Calu3 (cell line): ENCODE data around the gene ERCC1. TPM values are rescaled to one million over a fixed set of nuclear protein-coding genes. Genes with fewer than 3 reads are reported as not detected.

Experiments
- BruUV-seq: library from RNA; stranded (reverse); fragments of 400-500 nt; replicated peaks from 2 replicates; lab custom pipeline; 2021; lab: Mats Ljungman, UMichigan
- CTCF ChIA-PET: fragments of 300-600 bp; sonication (Branson Sonifier 250); formaldehyde crosslinking; loops from one replicate; lab custom pipeline; 2022; ENCODE audit warnings: antibody characterized with exemption; lab: Charles Lee
- DNase-seq: peaks from one replicate; pipeline ENCODE4 v3.0.0; 2022
- H3K27ac Mint-ChIP-seq: one replicate; pipeline ENCODE4 v1.8.0; 2022; ENCODE audit warnings: mixed read lengths; ENCODE audit not compliant: unreplicated experiment
- H3K27me3 Mint-ChIP-seq: one replicate; pipeline ENCODE4 v1.8.0; 2022; ENCODE audit warnings: mixed read lengths; ENCODE audit not compliant: unreplicated experiment
- H3K36me3 Mint-ChIP-seq: one replicate; pipeline ENCODE4 v1.8.0; 2022; ENCODE audit warnings: mild to moderate bottlenecking, moderate library complexity, mixed read lengths; ENCODE audit not compliant: insufficient read depth, unreplicated experiment
- H3K4me1 Mint-ChIP-seq: one replicate; pipeline ENCODE4 v1.8.0; 2022; ENCODE audit warnings: mild to moderate bottlenecking, low read depth, mixed read lengths; ENCODE audit not compliant: unreplicated experiment
- H3K4me3 Mint-ChIP-seq: one replicate; pipeline ENCODE4 v1.8.0; 2022; ENCODE audit warnings: mild to moderate bottlenecking, low read depth, moderate library complexity, mixed read lengths; ENCODE audit not compliant: unreplicated experiment
- H3K9me3 Mint-ChIP-seq: one replicate; pipeline ENCODE4 v1.8.0; 2022; ENCODE audit warnings: low read depth, mixed read lengths; ENCODE audit not compliant: unreplicated experiment
- intact Hi-C: fragments of 100-400 bp; cut with micrococcal nuclease; formaldehyde crosslinking; loops from one replicate; pipeline ENCODE4 v1.10.0; 2022; ENCODE audit not compliant: unreplicated experiment
- total RNA-seq: library from RNA; stranded (reverse); gene quantifications from 2 replicates; pipeline ENCODE4 v1.2.3, GENCODE V29; 2022
- TF ChIP-seq, protein P1 (sequence below): fragments of 200-600 bp; IDR thresholded peaks from one replicate; pipeline ENCODE4 v1.8.0; 2022; ENCODE audit warnings: antibody characterized with exemption; ENCODE audit not compliant: unreplicated experiment

Gene ERCC1
- total RNA-seq, 1 experiment from 2014 or later = 55.7 TPM

DNA sequence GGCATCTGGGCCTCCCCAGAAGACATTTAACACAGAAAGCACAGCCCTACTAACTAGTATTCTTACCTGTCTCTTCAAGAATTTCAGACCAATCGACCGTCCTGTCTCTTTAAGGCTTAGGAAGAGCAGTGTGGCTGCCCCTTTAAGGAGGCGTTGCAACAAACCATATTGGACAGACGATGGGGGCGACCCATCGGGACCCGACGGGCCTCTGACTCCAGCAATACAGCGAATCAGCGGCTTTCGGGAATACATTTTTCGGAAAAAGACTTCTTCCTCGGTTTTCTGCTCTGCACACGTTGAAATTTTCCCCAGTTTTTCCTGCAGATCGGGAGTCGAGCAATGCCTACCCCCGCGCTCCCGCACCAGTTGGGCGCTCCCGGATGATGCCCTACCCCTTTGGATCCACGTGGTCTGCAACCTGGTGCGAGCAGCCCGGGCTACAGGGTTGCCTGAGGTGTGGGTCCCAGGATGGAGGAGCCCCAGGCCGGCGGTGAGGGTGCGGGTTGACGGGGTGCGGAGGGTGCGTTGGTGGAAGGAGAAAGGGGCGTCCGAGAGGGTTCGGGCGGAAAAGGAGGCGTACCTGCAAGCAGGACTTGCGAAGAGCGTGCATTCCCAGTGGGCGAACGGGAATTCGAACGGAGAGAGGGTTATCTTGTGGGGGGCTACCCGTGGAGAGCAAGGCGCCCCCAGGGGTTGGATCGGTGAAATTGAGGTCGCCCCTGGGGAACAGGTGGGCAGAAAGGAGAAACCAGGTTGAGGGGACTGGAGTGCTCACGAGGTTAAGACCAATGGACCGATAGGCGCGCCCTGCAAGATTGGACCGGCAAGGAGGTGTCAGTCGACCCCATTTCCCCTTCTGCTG lies 17.3 kb downstream of the ERCC1 start, which contains the start of gene POLR1G:
POLR1G (plus strand) TSS at position 419 of the 865 bp plus-strand sequence; CDS start at position 472, 53 bp downstream.
- H3K4me1 Mint-ChIP-seq = peaks cover 27% of the 10 kb centered on the region
- no peaks in the 10 kb centered on the region for H3K9me3 Mint-ChIP-seq
- intact Hi-C loops = no loop called here
- no peaks in the 10 kb centered on the region for H3K27me3 Mint-ChIP-seq
- CTCF ChIA-PET = interaction anchor here (0.8 to 1.1 kb wide), 3 partner anchors 33 to 72 kb away, joined by 4 to 5 read pairs (median 4); no protein-coding TSS in a partner anchor
- DNase-seq = peak; percentile 87
- peaks cover 74% of the 10 kb centered on the region for H3K36me3 Mint-ChIP-seq
- TF ChIP-seq, protein P1, sequence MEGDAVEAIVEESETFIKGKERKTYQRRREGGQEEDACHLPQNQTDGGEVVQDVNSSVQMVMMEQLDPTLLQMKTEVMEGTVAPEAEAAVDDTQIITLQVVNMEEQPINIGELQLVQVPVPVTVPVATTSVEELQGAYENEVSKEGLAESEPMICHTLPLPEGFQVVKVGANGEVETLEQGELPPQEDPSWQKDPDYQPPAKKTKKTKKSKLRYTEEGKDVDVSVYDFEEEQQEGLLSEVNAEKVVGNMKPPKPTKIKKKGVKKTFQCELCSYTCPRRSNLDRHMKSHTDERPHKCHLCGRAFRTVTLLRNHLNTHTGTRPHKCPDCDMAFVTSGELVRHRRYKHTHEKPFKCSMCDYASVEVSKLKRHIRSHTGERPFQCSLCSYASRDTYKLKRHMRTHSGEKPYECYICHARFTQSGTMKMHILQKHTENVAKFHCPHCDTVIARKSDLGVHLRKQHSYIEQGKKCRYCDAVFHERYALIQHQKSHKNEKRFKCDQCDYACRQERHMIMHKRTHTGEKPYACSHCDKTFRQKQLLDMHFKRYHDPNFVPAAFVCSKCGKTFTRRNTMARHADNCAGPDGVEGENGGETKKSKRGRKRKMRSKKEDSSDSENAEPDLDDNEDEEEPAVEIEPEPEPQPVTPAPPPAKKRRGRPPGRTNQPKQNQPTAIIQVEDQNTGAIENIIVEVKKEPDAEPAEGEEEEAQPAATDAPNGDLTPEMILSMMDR = no peak
- H3K4me3 Mint-ChIP-seq = peak within 1 kb of the TSS; percentile 92
- BruUV-seq = no TSS peak
- H3K27ac Mint-ChIP-seq = peak within 1 kb of the TSS; percentile 89

DNA sequence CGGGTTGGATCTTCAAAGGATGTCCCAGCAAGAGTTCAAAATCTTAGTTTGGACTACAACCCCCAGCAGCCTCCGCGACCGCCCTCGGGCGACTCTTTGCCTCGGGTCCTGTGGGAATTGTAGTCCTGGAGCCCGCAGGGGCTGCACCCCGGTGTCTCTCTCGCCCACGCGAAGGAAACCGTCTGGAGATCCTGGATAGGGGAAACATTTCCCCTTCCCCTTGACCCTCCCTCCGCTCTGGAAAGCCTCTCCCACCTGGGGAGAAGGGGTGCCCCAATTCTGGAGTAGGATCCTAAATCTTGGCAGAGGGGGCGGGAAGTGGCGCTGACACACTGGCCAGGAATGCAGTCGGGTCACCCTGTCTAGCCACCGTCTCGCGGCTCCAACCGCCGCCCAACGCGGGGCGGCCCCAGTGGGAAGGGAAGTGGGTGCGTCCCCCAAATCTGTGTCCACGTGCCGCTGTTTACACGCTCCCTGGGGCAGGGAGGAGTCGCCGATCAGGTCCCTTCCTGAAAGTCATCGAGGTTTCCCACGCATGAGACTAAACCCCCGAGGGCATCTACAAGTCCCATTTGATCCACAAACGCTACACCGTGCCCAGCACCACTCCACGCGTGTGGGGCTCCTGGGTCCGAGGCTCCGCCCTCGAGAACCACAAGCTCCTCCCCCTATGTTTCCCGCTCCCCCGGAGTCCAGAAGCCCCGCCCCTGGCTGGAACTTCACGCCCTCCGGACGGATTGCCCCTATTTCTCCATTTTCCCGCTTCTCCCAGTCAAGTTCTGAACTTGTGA lies 18.1 kb downstream of the ERCC1 start:
- TF ChIP-seq, protein P1 = no peak
- CTCF ChIA-PET = interaction anchor here (0.6 to 3.7 kb wide), 6 partner anchors 19 to 73 kb away, joined by 3 to 55 read pairs (median 6); partner anchors contain the start of genes ERCC1 and FOSB
- Mint-ChIP-seq H3K9me3 (no peaks in the 10 kb centered on the region), H3K4me3 (peak overlapping the region; percentile 92), H3K27ac (peak overlapping the region; percentile 89), H3K4me1 (peaks cover 27% of the 10 kb centered on the region), H3K27me3 (no peaks in the 10 kb centered on the region), H3K36me3 (peaks cover 69% of the 10 kb centered on the region)
- no TSS peak for BruUV-seq
- DNase-seq = peak; percentile 95
- intact Hi-C loops = loop anchor here (2.0 kb wide), 1 partner anchor 19 kb away; no protein-coding TSS in a partner anchor

DNA sequence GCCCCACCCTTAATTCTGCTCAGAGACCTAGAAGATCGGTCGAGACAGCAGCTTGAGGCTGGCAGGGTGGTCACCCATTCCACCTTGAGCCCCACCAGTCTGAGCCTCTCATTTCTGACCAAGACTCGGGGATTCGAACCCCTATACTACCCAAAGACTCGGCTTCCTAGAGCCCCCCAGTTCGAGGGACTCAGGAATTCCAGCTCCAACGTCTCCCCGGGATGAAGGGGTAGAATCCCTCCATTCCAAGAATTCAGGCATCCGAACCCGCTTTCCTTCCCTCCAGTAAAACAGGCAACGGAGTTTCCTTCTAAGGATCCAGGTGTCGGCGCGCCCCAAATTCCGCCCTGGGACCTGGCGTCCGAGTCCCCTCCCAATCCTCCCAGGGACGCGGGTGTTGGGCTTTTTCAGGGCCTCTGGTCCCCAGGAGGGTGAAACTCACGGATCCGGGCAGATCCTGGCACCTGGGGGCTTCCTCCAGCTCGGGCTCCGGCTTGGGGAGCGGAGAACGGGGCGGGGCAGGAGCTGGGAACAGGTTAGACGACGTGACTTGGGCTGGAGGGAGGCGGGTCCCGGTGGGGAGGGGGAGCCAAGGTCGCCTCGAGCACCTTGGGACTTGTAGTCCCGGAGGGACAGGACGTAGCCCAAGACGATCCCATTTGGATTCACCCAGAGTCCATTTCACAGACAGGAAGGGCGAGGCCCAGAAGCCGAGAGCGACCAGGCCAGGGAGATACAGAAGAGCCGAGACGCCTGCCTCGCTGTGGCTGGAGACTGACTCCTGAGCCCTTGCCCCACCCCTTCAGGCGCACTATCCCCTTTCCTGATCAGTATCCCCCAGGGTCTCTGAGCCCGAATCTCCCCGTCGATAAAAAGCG lies 18.9 kb downstream of the ERCC1 start, which contains the start of gene PPP1R13L:
PPP1R13L (minus strand) TSS at position 513 of the 878 bp plus-strand sequence. CDS start 6,751 bp downstream, outside the sequence.
- peak within 1 kb of the TSS; percentile 89 for H3K27ac Mint-ChIP-seq
- DNase-seq = peak; percentile 98
- no peaks in the 10 kb centered on the region for H3K27me3 Mint-ChIP-seq
- CTCF ChIA-PET = interaction anchor here (0.8 to 3.7 kb wide), 8 partner anchors 20 to 226 kb away, joined by 3 to 55 read pairs (median 7); partner anchors contain the start of genes BLOC1S3, ERCC1 and TRAPPC6A
- TSS peak; percentile 66 for BruUV-seq
- peak within 1 kb of the TSS; percentile 92 for H3K4me3 Mint-ChIP-seq
- H3K9me3 Mint-ChIP-seq = no peaks in the 10 kb centered on the region
- TF ChIP-seq, protein P1 = no peak
- intact Hi-C loops = loop anchor here (2.0 kb wide), 1 partner anchor 20 kb away; no protein-coding TSS in a partner anchor
- peaks cover 27% of the 10 kb centered on the region for H3K4me1 Mint-ChIP-seq
- H3K36me3 Mint-ChIP-seq = peaks cover 70% of the 10 kb centered on the region
